HEK293 (cell line): Measurements from ENCODE around the gene RTCA.
A peak's percentile ranks its signal among the peaks of the same experiment; 100 is the strongest.

Experiments
- HOXC10 ChIP-seq: sonication (generic); formaldehyde crosslinking; IDR thresholded peaks from 2 replicates; pipeline ENCODE4 v1.8.1; 2023; ENCODE audit warnings: mild to moderate bottlenecking, missing genetic modification reagents
- KLF10 ChIP-seq: fragments of 450-650 bp; IDR thresholded peaks from 2 replicates; pipeline ENCODE4 v1.5.1; 2018; ENCODE audit warnings: missing biosample characterization, mild to moderate bottlenecking, missing genetic modification characterization
- KLF7 ChIP-seq: fragments of 450-650 bp; formaldehyde crosslinking; IDR thresholded peaks from 2 replicates; pipeline ENCODE4 v1.5.1; 2016; ENCODE audit warnings: missing biosample characterization, missing genetic modification characterization, borderline replicate concordance
- SP3 ChIP-seq: fragments of 450-650 bp; formaldehyde crosslinking; IDR thresholded peaks from 2 replicates; pipeline ENCODE4 v1.5.1; 2016; ENCODE audit warnings: missing biosample characterization, missing genetic modification characterization
- YY1 ChIP-seq: fragments of 450-650 bp; formaldehyde crosslinking; IDR thresholded peaks from 2 replicates; pipeline ENCODE4 v1.5.1; 2018; ENCODE audit warnings: missing biosample characterization, missing genetic modification characterization
- ZBTB17 ChIP-seq: fragments of 450-650 bp; formaldehyde crosslinking; IDR thresholded peaks from 2 replicates; pipeline ENCODE4 v1.5.1; 2016; ENCODE audit warnings: missing biosample characterization, missing genetic modification characterization
- ZBTB48 ChIP-seq: fragments of 450-650 bp; formaldehyde crosslinking; IDR thresholded peaks from 2 replicates; pipeline ENCODE4 v1.5.1; 2016; ENCODE audit warnings: missing biosample characterization, missing genetic modification characterization
- ZEB2 ChIP-seq: fragments of 450-650 bp; formaldehyde crosslinking; IDR thresholded peaks from 2 replicates; pipeline ENCODE4 v1.5.1; 2016; ENCODE audit warnings: missing biosample characterization, missing genetic modification characterization
- ZIC2 ChIP-seq: fragments of 450-650 bp; formaldehyde crosslinking; IDR thresholded peaks from 2 replicates; pipeline ENCODE4 v1.5.1; 2016; ENCODE audit warnings: missing biosample characterization, missing genetic modification characterization
- ZNF138 ChIP-seq: fragments of 450-650 bp; formaldehyde crosslinking; IDR thresholded peaks from 2 replicates; pipeline ENCODE4 v1.5.1; 2016; ENCODE audit warnings: missing biosample characterization, missing genetic modification characterization, borderline replicate concordance
- ZNF146 ChIP-seq: fragments of 450-650 bp; formaldehyde crosslinking; IDR thresholded peaks from 2 replicates; pipeline ENCODE4 v1.5.1; 2016; ENCODE audit warnings: missing biosample characterization, missing genetic modification characterization
- ZNF2 ChIP-seq: fragments of 450-650 bp; formaldehyde crosslinking; IDR thresholded peaks from 2 replicates; pipeline ENCODE4 v1.5.1; 2016; ENCODE audit warnings: missing biosample characterization, missing genetic modification characterization
- ZNF202 ChIP-seq: fragments of 450-650 bp; formaldehyde crosslinking; IDR thresholded peaks from 2 replicates; pipeline ENCODE4 v1.5.1; 2016; ENCODE audit warnings: missing biosample characterization, missing genetic modification characterization, borderline replicate concordance
- ZNF24 ChIP-seq: fragments of 450-650 bp; formaldehyde crosslinking; IDR thresholded peaks from 2 replicates; pipeline ENCODE4 v1.5.1; 2016; ENCODE audit warnings: missing biosample characterization, missing genetic modification characterization
- ZNF335 ChIP-seq: fragments of 450-650 bp; formaldehyde crosslinking; conservative IDR thresholded peaks from 2 replicates; pipeline ENCODE4 v1.5.1; 2016; ENCODE audit warnings: missing biosample characterization, missing genetic modification characterization
- ZNF423 ChIP-seq: fragments of 450-650 bp; formaldehyde crosslinking; IDR thresholded peaks from 2 replicates; pipeline ENCODE4 v1.5.1; 2016; ENCODE audit warnings: missing biosample characterization, missing genetic modification characterization
- ZNF501 ChIP-seq: fragments of 450-650 bp; formaldehyde crosslinking; IDR thresholded peaks from 2 replicates; pipeline ENCODE4 v1.5.1; 2016; ENCODE audit warnings: missing biosample characterization, missing genetic modification characterization
- ZNF548 ChIP-seq: fragments of 450-650 bp; formaldehyde crosslinking; IDR thresholded peaks from 2 replicates; pipeline ENCODE4 v1.5.1; 2016; ENCODE audit warnings: missing biosample characterization, missing genetic modification characterization
- ZNF558 ChIP-seq: fragments of 450-650 bp; formaldehyde crosslinking; IDR thresholded peaks from 2 replicates; pipeline ENCODE4 v1.5.1; 2016; ENCODE audit warnings: missing biosample characterization, missing genetic modification characterization
- ZNF692 ChIP-seq: fragments of 450-650 bp; formaldehyde crosslinking; IDR thresholded peaks from 2 replicates; pipeline ENCODE4 v1.5.1; 2016; ENCODE audit warnings: missing biosample characterization, missing genetic modification characterization
- ZSCAN30 ChIP-seq: fragments of 450-650 bp; IDR thresholded peaks from 2 replicates; pipeline ENCODE4 v1.5.1; 2018; ENCODE audit warnings: missing biosample characterization, mild to moderate bottlenecking, missing genetic modification characterization, moderate library complexity
- TF ChIP-seq, protein P1 (sequence below): fragments of 450-650 bp; formaldehyde crosslinking; IDR thresholded peaks from 2 replicates; pipeline ENCODE4 v1.5.0; 2017; ENCODE audit warnings: missing biosample characterization, missing genetic modification characterization, borderline replicate concordance
- TF ChIP-seq, protein P2 (sequence below): fragments of 450-650 bp; formaldehyde crosslinking; IDR thresholded peaks from 2 replicates; pipeline ENCODE4 v1.5.1; 2016; ENCODE audit warnings: missing biosample characterization, missing genetic modification characterization
- TF ChIP-seq, protein P3 (sequence below): fragments of 450-650 bp; formaldehyde crosslinking; IDR thresholded peaks from 2 replicates; pipeline ENCODE4 v1.5.1; 2016; ENCODE audit warnings: missing biosample characterization, missing genetic modification characterization
- TF ChIP-seq, protein P4 (sequence below): fragments of 450-650 bp; formaldehyde crosslinking; IDR thresholded peaks from 2 replicates; pipeline ENCODE4 v1.5.1; 2016; ENCODE audit warnings: missing biosample characterization, missing genetic modification characterization, borderline replicate concordance
- TF ChIP-seq, protein P5 (sequence below): fragments of 450-650 bp; formaldehyde crosslinking; IDR thresholded peaks from 2 replicates; pipeline ENCODE4 v1.5.1; 2017; ENCODE audit warnings: missing biosample characterization, mild to moderate bottlenecking, missing genetic modification characterization, moderate library complexity

RTCA gene

DNA sequence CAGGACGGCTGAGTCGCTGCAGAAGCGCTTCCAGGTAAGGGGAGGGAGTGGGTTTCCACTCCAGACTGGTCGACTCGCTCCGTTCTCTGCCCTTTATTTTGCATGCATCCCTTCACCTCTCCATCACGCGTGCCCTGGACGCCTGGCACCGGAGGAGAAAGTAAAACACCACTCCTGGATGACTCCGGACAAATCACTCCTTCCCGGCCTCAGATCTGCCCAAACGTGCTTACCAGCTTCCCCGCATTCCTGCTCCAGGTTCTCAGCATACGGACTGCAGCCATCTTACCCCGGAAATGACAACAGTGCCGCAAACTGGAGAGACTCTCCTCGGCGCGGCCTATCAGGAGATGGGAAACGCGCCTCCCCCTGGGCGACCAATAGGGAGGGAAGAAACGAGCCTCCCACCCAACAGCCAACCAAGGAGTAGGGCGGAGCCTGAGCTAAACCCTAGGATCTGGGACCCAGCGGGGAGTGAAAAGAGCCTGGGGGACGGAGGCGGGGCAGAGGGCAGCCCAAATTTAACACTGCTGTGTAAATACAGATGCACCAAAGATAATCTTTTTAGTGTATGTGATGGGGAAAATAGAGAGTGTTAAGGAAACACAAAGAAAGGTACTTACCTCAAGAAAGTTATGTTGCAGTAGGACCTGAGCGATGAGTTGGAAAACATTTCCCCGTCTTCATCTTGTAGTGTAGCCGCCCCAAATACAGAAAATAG lies 16.3 kb upstream of the RTCA start, which contains the start of gene DBT (continued):
- peak; percentile 49; the same call in 1 of the 2 replicates for TF ChIP-seq ZIC2 (tag by site-specific recombination)
- TF ChIP-seq ZBTB48 (tag by site-specific recombination) = peak; percentile 51; the same call in 1 of the 2 replicates
- peak; percentile 83 for TF ChIP-seq YY1 (tag by site-specific recombination)
- peak; percentile 99 for TF ChIP-seq ZBTB17 (tag by site-specific recombination)
- TF ChIP-seq, protein P1, sequence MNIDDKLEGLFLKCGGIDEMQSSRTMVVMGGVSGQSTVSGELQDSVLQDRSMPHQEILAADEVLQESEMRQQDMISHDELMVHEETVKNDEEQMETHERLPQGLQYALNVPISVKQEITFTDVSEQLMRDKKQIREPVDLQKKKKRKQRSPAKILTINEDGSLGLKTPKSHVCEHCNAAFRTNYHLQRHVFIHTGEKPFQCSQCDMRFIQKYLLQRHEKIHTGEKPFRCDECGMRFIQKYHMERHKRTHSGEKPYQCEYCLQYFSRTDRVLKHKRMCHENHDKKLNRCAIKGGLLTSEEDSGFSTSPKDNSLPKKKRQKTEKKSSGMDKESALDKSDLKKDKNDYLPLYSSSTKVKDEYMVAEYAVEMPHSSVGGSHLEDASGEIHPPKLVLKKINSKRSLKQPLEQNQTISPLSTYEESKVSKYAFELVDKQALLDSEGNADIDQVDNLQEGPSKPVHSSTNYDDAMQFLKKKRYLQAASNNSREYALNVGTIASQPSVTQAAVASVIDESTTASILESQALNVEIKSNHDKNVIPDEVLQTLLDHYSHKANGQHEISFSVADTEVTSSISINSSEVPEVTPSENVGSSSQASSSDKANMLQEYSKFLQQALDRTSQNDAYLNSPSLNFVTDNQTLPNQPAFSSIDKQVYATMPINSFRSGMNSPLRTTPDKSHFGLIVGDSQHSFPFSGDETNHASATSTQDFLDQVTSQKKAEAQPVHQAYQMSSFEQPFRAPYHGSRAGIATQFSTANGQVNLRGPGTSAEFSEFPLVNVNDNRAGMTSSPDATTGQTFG (tag by site-specific recombination) = no peak
- TF ChIP-seq ZNF548 (tag by site-specific recombination) = no peak
- no peak for TF ChIP-seq ZNF202 (tag by site-specific recombination)
- no peak for TF ChIP-seq HOXC10 (CRISPR knock-in tag)
- peak; percentile 66; the same call in 1 of the 2 replicates for TF ChIP-seq ZNF2 (tag by site-specific recombination)
- peak; percentile 83 for TF ChIP-seq SP3 (tag by site-specific recombination)
- TF ChIP-seq ZNF335 (tag by site-specific recombination) = peak; percentile 75
- TF ChIP-seq ZNF146 = no peak
- no peak for TF ChIP-seq ZNF138 (tag by site-specific recombination)
- TF ChIP-seq, protein P2, sequence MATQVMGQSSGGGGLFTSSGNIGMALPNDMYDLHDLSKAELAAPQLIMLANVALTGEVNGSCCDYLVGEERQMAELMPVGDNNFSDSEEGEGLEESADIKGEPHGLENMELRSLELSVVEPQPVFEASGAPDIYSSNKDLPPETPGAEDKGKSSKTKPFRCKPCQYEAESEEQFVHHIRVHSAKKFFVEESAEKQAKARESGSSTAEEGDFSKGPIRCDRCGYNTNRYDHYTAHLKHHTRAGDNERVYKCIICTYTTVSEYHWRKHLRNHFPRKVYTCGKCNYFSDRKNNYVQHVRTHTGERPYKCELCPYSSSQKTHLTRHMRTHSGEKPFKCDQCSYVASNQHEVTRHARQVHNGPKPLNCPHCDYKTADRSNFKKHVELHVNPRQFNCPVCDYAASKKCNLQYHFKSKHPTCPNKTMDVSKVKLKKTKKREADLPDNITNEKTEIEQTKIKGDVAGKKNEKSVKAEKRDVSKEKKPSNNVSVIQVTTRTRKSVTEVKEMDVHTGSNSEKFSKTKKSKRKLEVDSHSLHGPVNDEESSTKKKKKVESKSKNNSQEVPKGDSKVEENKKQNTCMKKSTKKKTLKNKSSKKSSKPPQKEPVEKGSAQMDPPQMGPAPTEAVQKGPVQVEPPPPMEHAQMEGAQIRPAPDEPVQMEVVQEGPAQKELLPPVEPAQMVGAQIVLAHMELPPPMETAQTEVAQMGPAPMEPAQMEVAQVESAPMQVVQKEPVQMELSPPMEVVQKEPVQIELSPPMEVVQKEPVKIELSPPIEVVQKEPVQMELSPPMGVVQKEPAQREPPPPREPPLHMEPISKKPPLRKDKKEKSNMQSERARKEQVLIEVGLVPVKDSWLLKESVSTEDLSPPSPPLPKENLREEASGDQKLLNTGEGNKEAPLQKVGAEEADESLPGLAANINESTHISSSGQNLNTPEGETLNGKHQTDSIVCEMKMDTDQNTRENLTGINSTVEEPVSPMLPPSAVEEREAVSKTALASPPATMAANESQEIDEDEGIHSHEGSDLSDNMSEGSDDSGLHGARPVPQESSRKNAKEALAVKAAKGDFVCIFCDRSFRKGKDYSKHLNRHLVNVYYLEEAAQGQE (tag by site-specific recombination) = no peak
- peak; percentile 96 for TF ChIP-seq KLF10
- TF ChIP-seq, protein P3, sequence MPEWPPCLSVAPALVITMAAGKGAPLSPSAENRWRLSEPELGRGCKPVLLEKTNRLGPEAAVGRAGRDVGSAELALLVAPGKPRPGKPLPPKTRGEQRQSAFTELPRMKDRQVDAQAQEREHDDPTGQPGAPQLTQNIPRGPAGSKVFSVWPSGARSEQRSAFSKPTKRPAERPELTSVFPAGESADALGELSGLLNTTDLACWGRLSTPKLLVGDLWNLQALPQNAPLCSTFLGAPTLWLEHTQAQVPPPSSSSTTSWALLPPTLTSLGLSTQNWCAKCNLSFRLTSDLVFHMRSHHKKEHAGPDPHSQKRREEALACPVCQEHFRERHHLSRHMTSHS (tag by site-specific recombination) = no peak
- 0 out of 2 replicates have a peak, but pooled peaks have one; percentile 13 for TF ChIP-seq ZEB2 (tag by site-specific recombination)
- TF ChIP-seq ZNF423 (tag by site-specific recombination) = no peak
- TF ChIP-seq ZNF692 (tag by site-specific recombination) = peak; percentile 63
- TF ChIP-seq ZSCAN30 = peak; percentile 66; the same call in 1 of the 2 replicates
- TF ChIP-seq, protein P4, sequence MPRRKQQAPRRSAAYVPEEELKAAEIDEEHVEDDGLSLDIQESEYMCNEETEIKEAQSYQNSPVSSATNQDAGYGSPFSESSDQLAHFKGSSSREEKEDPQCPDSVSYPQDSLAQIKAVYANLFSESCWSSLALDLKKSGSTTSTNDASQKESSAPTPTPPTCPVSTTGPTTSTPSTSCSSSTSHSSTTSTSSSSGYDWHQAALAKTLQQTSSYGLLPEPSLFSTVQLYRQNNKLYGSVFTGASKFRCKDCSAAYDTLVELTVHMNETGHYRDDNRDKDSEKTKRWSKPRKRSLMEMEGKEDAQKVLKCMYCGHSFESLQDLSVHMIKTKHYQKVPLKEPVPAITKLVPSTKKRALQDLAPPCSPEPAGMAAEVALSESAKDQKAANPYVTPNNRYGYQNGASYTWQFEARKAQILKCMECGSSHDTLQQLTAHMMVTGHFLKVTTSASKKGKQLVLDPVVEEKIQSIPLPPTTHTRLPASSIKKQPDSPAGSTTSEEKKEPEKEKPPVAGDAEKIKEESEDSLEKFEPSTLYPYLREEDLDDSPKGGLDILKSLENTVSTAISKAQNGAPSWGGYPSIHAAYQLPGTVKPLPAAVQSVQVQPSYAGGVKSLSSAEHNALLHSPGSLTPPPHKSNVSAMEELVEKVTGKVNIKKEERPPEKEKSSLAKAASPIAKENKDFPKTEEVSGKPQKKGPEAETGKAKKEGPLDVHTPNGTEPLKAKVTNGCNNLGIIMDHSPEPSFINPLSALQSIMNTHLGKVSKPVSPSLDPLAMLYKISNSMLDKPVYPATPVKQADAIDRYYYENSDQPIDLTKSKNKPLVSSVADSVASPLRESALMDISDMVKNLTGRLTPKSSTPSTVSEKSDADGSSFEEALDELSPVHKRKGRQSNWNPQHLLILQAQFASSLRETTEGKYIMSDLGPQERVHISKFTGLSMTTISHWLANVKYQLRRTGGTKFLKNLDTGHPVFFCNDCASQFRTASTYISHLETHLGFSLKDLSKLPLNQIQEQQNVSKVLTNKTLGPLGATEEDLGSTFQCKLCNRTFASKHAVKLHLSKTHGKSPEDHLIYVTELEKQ (tag by site-specific recombination) = no peak
- no peak for TF ChIP-seq KLF7 (tag by site-specific recombination)
- no peak; the same call in 1 of the 2 replicates for TF ChIP-seq ZNF558
- peak; percentile 36; the same call in 1 of the 2 replicates for TF ChIP-seq ZNF24
- peak; percentile 88 for TF ChIP-seq ZNF501 (tag by site-specific recombination)
- TF ChIP-seq, protein P5, sequence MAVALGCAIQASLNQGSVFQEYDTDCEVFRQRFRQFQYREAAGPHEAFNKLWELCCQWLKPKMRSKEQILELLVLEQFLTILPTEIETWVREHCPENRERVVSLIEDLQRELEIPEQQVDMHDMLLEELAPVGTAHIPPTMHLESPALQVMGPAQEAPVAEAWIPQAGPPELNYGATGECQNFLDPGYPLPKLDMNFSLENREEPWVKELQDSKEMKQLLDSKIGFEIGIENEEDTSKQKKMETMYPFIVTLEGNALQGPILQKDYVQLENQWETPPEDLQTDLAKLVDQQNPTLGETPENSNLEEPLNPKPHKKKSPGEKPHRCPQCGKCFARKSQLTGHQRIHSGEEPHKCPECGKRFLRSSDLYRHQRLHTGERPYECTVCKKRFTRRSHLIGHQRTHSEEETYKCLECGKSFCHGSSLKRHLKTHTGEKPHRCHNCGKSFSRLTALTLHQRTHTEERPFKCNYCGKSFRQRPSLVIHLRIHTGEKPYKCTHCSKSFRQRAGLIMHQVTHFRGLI (tag by site-specific recombination) = no peak
